Left hindlimb (tissue), 1 donor: ENCODE data around the gene CDHR3.
A peak's percentile ranks its signal among the peaks of the same experiment; 100 is the strongest.
"Not testable (repeated sequence)": the region's sequence is repeated elsewhere in the genome, so short reads cannot be mapped to it uniquely, and the experiment has no call there.

ENCODE experiments used
- DNase-seq: peaks from one replicate; pipeline ENCODE4 v3.0.0-alpha.2; 2018

The CDHR3 gene

GRCh38 chr7:105963038-105963667 is at the start of gene CDHR3:
Gene CDHR3, plus strand, starts transcription at chr7:105963264. Its CDS starts 55 bp downstream, at chr7:105963319.
- no peak for DNase-seq

- DNase-seq = no peak
Measured at GRCh38 chr7:105913947-105914346, 49.1 kb upstream of the CDHR3 start.

GRCh38 chr7:105916603-105917002 is 46.5 kb upstream of the CDHR3 start:
- DNase-seq = no peak

- no peak for DNase-seq
Measured at GRCh38 chr7:105917659-105918058, 45.4 kb upstream of the CDHR3 start.

- DNase-seq = no peak
Measured at GRCh38 chr7:105920766-105921165, 42.3 kb upstream of the CDHR3 start.

GRCh38 chr7:105924945-105925344 is 38.1 kb upstream of the CDHR3 start:
- DNase-seq = no peak

GRCh38 chr7:105926131-105926530 is 36.9 kb upstream of the CDHR3 start:
- DNase-seq = no peak

- DNase-seq = no peak
Measured at GRCh38 chr7:105931179-105931578, 31.9 kb upstream of the CDHR3 start.

- DNase-seq = peak; percentile 78
Measured at GRCh38 chr7:105932835-105933477, 30.1 kb upstream of the CDHR3 start.

- no peak for DNase-seq
Measured at GRCh38 chr7:105934572-105935185, 28.4 kb upstream of the CDHR3 start.

- no peak for DNase-seq
Measured at GRCh38 chr7:105935250-105935649, 27.8 kb upstream of the CDHR3 start.

GRCh38 chr7:105937411-105937810 is 25.7 kb upstream of the CDHR3 start:
- DNase-seq = no peak

GRCh38 chr7:105940109-105940508 is 23.0 kb upstream of the CDHR3 start:
- DNase-seq = no peak

- DNase-seq = no peak
Measured at GRCh38 chr7:105941596-105941995, 21.5 kb upstream of the CDHR3 start.

- no peak for DNase-seq
Measured at GRCh38 chr7:105943486-105943885, 19.6 kb upstream of the CDHR3 start.

- no peak for DNase-seq
Measured at GRCh38 chr7:105945848-105946247, 17.2 kb upstream of the CDHR3 start.

- DNase-seq = no peak
Measured at GRCh38 chr7:105951597-105951996, 11.5 kb upstream of the CDHR3 start.

- no peak for DNase-seq
Measured at GRCh38 chr7:105952917-105953595, 10.0 kb upstream of the CDHR3 start.

- DNase-seq = no peak
Measured at GRCh38 chr7:105954711-105955110, 8.4 kb upstream of the CDHR3 start.

- DNase-seq = not testable (repeated sequence)
Measured at GRCh38 chr7:105955651-105956466, 7.2 kb upstream of the CDHR3 start.

GRCh38 chr7:105958012-105958411 is 5.1 kb upstream of the CDHR3 start:
- no peak for DNase-seq

- DNase-seq = no peak
Measured at GRCh38 chr7:105962353-105962752, 711 bp upstream of the CDHR3 start.

GRCh38 chr7:105971845-105972244 is 8.8 kb downstream of the CDHR3 start:
- no peak for DNase-seq
